ENCODE results near the gene AP1AR. TPM values are rescaled to one million over a fixed set of nuclear protein-coding genes. Genes with fewer than 3 reads are reported as not detected.

Gene AP1AR
- polyA plus RNA-seq, 1 donor: 10.8 TPM

DNA sequence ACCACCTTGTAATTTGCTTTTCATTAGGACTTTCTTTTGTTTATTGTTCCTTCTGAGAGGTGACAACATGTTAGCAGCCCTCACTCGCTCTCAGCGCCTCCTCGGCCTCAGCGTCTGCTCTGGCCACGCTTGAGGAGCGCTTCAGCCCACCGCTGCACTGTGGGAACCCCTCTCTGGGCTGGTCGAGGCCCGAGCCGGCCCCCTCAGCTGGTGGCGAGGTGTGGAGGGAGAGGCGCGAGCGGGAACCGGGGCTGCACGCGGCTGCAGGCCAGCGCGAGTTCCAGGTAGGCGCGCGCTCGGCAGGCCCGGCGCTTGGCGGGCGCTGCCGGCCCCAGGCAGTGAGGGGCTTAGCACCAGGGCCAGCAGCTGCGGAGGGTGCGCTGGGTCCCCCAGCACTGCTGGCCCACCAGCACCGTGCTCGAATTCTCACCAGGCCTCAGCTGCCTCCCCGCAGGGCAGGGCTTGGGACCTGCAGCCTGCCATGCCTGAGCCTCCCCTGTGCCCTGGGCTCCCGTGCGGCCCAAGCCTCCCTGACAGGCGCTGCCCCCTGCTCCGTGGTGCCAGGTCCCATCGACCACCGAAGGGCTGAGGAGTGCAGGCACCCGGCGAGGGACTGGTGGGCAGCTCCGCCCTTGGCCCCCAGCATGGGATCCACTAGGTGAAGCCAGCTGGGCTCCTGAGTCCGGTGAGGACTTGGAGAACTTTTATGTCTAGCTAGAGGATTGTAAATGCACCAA lies 9.2 kb upstream of the AP1AR start:
- DNase-seq (ENCODE audit: low read depth): no peak

DNA sequence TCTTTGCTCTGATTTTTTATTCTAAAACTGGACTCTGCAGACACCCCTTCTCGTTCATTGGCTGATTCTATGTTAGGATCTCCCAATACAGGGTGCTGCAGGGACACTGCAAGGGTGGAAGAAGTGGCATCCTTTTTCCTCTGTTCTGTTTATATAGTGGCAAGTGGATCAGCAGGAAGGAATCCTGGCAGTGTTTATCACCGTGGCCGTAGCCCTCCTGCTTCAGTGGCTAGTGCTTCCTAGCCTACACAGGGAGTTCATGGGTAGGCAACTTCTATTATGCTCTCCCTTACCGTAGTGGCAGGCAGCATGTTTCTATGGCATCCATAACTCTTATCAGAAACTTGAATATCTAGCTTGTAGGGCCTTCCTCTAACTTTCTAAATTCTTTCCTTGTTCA lies 6.4 kb upstream of the AP1AR start:
- no peak for DNase-seq (ENCODE audit: low read depth)

- DNase-seq (ENCODE audit: low read depth): peak; percentile 89
Observed at GRCh38 chr4:112230879-112231778, 458 bp upstream of the AP1AR start.

GRCh38 chr4:112234952-112235609 lies 3.5 kb downstream of the AP1AR start:
- DNase-seq (ENCODE audit: low read depth): peak; percentile 56

DNA sequence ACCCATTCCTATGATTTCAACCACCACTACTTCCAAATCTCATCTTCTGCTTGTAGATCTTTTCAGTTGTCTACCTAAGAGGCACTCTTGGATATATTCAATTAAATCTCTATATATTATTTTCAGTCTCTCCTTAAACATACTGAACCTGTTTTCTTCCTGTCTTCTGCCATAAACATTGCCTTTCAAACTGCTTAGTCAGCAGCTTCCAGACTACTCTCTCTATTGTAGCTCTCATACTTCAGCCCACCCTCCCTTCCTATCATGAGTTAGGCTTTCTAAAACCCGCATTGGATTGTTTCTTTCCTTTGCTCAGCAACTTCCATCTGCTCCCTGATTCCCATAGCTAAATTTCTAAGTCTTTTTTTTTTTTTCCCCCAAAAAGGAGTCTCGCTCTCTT lies 4.5 kb downstream of the AP1AR start:
- DNase-seq (ENCODE audit: low read depth): no peak

GRCh38 chr4:112238833-112239232 lies 7.2 kb downstream of the AP1AR start:
- DNase-seq (ENCODE audit: low read depth): no peak

DNA sequence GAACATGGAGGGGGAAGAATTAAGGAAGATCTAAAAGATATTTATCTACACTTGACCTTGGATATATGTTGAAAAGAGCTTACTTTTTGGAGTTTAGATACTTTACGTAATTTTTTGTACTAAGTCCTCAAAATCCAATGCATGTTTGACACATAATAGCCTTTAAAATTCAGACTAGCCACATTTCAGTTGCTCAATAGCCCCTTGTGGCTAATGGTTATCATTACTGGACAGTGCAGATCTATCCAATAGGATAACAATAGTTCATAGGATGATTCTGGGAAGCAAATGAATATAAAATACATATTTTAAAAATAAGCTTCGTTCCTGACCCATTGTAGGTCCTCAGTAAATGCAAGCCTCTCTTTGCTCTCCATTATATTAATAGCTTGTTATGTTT lies 13.8 kb downstream of the AP1AR start:
- DNase-seq (ENCODE audit: low read depth): no peak

DNA sequence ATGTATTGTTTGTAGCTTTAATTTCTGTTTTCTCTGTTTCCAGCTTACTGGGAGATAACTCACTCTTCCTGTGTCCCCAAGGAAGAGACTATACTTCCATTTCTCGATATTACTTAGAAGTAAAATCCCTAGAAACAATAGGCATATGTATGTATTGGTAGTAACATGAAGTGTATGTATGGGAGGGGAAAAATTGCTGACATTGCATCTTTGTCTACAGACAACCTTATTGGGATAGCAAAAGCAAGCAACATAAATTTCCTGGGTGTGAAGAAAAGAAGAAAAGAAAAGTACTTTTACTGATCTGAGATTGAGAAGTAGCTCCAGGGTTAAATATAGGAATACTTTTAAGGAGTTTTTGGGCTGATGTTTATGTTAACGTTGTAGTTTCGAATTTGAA lies 15.4 kb downstream of the AP1AR start:
- no peak for DNase-seq (ENCODE audit: low read depth)

- DNase-seq (ENCODE audit: low read depth): no peak
Observed at GRCh38 chr4:112251019-112251643, 19.5 kb downstream of the AP1AR start.

DNA sequence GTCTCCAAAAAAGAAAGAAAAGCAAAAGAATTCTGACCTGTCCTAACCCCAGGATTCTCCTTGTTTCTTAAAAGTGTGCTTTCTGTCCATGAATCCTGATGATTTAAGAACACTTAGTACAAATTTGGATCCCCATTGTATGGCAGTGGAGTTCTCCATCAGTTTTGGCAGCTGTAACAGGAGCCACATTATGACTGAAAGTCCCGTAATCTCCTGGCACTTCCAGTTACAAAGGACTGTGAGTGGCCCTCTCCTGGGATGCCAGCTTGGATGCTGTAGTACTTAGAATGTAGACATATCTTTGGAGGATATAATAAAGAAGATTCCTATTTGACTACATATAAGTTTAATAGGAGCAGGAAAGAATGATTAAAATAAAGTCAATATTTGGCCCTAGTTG lies 20.6 kb downstream of the AP1AR start:
- DNase-seq (ENCODE audit: low read depth): no peak

- no peak for DNase-seq (ENCODE audit: low read depth)
Observed at GRCh38 chr4:112253382-112254000, 21.9 kb downstream of the AP1AR start.

- no peak for DNase-seq (ENCODE audit: low read depth)
Observed at GRCh38 chr4:112257098-112257497, 25.5 kb downstream of the AP1AR start.

DNA sequence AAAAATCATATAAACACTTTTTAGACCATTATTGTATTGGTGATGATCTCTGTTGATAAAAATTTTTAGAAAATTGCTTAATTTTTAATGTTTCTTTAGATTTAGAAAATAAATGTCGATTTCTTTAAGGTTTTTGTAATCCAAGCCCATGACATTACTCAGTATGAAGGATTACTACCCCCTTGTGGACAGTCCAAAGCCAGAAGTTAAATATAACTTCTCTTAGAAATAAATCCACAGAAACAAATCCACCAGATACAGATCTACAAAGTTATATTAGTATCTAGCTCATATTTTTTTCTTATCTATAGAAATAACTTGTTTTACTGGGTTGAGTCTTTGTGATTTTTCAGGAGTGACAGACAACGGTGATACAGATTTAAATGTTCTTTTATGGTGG lies 35.2 kb downstream of the AP1AR start:
- no peak for DNase-seq (ENCODE audit: low read depth)

- no peak for DNase-seq (ENCODE audit: low read depth)
Observed at GRCh38 chr4:112270051-112270450, 38.5 kb downstream of the AP1AR start.

- no peak for DNase-seq (ENCODE audit: low read depth)
Observed at GRCh38 chr4:112270640-112271421, 39.2 kb downstream of the AP1AR start.

GRCh38 chr4:112272292-112272691 lies 40.7 kb downstream of the AP1AR start:
- DNase-seq (ENCODE audit: low read depth): no peak

GRCh38 chr4:112274959-112275358 lies 43.4 kb downstream of the AP1AR start:
- DNase-seq (ENCODE audit: low read depth): no peak

DNA sequence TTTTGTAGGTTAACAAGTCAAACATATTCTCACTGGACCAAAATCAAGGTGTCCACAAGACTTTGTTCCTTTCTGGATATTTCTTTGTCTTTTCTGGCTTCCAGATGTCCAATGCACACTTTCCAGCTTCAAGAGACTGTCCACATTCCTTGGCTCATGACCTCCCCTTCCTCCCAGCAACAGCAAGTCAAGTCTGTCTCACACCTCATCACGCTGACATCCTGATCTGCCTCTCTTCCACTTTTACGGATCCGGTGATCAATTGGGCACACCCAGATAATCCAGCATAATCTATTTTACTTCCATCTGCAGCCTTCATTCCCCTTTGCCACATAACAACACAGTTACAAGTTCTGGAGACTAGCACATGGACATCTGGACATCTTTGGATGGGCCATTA lies 44.5 kb downstream of the AP1AR start:
- no peak for DNase-seq (ENCODE audit: low read depth)

DNA sequence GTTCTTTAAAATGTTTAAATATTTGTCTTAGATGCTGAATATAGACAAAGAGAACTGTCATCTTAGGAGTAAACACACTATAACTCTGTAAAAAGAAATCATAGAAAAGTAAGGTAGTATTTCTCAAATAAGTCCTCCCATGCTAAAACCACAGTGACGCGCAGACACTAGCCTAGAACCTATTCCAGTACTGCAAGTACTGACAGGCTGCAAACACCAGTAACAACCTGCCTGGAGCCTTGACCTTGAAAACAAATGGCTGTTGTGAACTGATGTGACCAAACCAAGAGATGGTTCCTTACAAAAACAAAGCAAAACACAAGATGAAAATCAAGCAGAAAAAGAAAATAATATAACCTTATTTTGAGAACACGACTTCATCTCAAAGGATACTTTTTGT lies 45.6 kb downstream of the AP1AR start:
- no peak for DNase-seq (ENCODE audit: low read depth)

- DNase-seq (ENCODE audit: low read depth): no peak
Observed at GRCh38 chr4:112277705-112278448, 46.3 kb downstream of the AP1AR start.

All from forelimb muscle (tissue), 1 donor.